OCI-LY1 (cell line): Measurements from ENCODE around the gene EXT2.

Experiments
- CTCF ChIP-seq: fragments of 200-600 bp; sonication (generic), shearing (Covaris generic); IDR thresholded peaks from 2 replicates; pipeline ENCODE4 v1.5.1; 2017; ENCODE audit warnings: mild to moderate bottlenecking, antibody characterized with exemption, low read length, moderate library complexity, mixed read lengths
- EZH2 ChIP-seq: fragments of 200-600 bp; sonication (generic), shearing (Covaris generic); IDR thresholded peaks from 2 replicates; pipeline ENCODE4 v1.8.0; 2017; ENCODE audit warnings: borderline replicate concordance, mixed run types, mild to moderate bottlenecking, antibody characterized with exemption, low read length, moderate library complexity, mixed read lengths

- TF ChIP-seq CTCF, result no peak
- no peak for TF ChIP-seq EZH2
Measured at GRCh38 chr11:44180107-44180506, 84.6 kb downstream of the EXT2 start.
